GM18861 (cell line): Measurements from ENCODE around the gene PIP5K1A.
"Not testable (repeated sequence)": the region's sequence is repeated elsewhere in the genome, so short reads cannot be mapped to it uniquely, and the experiment has no call there.

Experiments
- ATAC-seq: cut with Tn5 transposase; IDR thresholded peaks from one replicate; pipeline ENCODE4 v1.9.1; 2021; ENCODE audit not compliant: unreplicated experiment

The PIP5K1A gene

GRCh38 chr1:151254217-151255213 lies 56.2 kb downstream of the PIP5K1A start, which contains the start of gene PSMD4:
Gene PSMD4 (plus strand): TSS chr1:151254734. CDS start chr1:151254783, 49 bp downstream.
- peak; percentile 85 for ATAC-seq

GRCh38 chr1:151255381-151255780 lies 57.0 kb downstream of the PIP5K1A start:
- no peak for ATAC-seq

GRCh38 chr1:151259351-151259750 lies 61.0 kb downstream of the PIP5K1A start:
- no peak for ATAC-seq

- no peak for ATAC-seq
Observed at GRCh38 chr1:151265446-151266236, 67.3 kb downstream of the PIP5K1A start.

GRCh38 chr1:151266315-151266714 lies 68.0 kb downstream of the PIP5K1A start:
- no peak for ATAC-seq

GRCh38 chr1:151266821-151267220 lies 68.5 kb downstream of the PIP5K1A start:
- ATAC-seq, result no peak

- ATAC-seq, result no peak
Observed at GRCh38 chr1:151267760-151268159, 69.4 kb downstream of the PIP5K1A start.

GRCh38 chr1:151273924-151274466 lies 75.6 kb downstream of the PIP5K1A start:
- no peak for ATAC-seq

GRCh38 chr1:151275341-151275740 lies 77.0 kb downstream of the PIP5K1A start:
- not testable (repeated sequence) for ATAC-seq

- ATAC-seq, result no peak
Observed at GRCh38 chr1:151277249-151277648, 78.9 kb downstream of the PIP5K1A start.

GRCh38 chr1:151281225-151281968 lies 83.0 kb downstream of the PIP5K1A start:
- ATAC-seq, result peak; percentile 22

- ATAC-seq, result peak; percentile 80
Observed at GRCh38 chr1:151281969-151282882, 83.9 kb downstream of the PIP5K1A start, which contains the start of gene ZNF687. Gene ZNF687 (plus strand): TSS chr1:151282299. CDS start chr1:151286292, 3,993 bp downstream.

- no peak for ATAC-seq
Observed at GRCh38 chr1:151282883-151283725, 84.8 kb downstream of the PIP5K1A start.

GRCh38 chr1:151284013-151284577 lies 85.7 kb downstream of the PIP5K1A start:
- no peak for ATAC-seq

GRCh38 chr1:151286619-151287340 lies 88.4 kb downstream of the PIP5K1A start:
- ATAC-seq, result no peak

- no peak for ATAC-seq
Observed at GRCh38 chr1:151287341-151287699, 89.0 kb downstream of the PIP5K1A start.

GRCh38 chr1:151287767-151288500 lies 89.6 kb downstream of the PIP5K1A start:
- ATAC-seq, result no peak
